Muscle of arm (tissue), 12 donors: ENCODE measurements around the gene GID8. TPM values are rescaled to one million over a fixed set of nuclear protein-coding genes. Genes with fewer than 3 reads are reported as not detected.

Experiments
- DNase-seq: peaks from one replicate; pipeline ENCODE4 v3.0.0-alpha.2; 2013
- polyA plus RNA-seq, 12 donors: library from polyadenylated mRNA; unstranded; fragments of 120-200 nt; gene quantifications; one replicate each; pipeline ENCODE4 v1.2.1, GENCODE V29; 2013; ENCODE audit not compliant: insufficient read length in 12 of 12

GID8 gene
- polyA plus RNA-seq, 12 donors: 19.3 to 42.9 (median 30.1) TPM; not detected in 1

- DNase-seq: no peak
Observed at GRCh38 chr20:62967628-62968351, 29.8 kb downstream of the GID8 start.

DNA sequence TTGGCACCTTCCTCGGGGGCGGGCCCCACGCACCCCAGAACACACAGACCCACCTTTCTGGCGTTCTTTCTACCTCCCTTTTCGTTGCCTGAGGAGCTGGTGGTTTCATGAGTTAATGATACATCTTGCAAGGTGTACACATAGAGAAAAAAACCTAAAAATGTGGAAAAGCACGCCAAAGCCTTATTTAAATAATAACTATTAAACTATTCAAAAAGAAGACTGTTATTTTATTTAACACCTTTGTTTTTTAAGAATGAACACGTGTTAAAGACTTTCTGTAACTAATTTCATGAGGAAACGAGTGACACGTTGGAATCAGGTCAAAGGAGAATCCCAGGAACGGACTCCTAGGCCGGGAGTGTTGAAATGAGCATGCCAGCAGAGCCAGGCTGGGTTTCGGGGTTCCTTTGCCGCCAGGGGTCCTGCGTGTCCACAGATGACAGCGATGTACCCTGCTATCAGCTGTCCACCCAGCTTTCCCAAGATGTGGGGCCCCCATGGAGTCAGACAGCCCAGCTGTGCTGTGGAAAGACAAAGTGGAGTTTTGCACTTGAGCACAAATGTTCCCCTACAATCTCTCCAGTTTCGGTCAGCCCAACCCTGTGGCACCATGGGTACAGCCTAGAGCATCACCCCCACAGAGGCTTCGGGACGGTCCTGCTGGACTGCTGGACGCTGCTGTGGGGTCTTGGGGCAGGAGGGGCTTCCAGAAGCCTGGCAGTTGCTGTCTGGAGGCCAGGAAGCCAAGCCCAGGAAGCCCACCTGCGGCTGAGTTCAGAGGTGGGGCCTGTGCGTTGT, 30.6 kb downstream of the GID8 start:
- no peak for DNase-seq

DNA sequence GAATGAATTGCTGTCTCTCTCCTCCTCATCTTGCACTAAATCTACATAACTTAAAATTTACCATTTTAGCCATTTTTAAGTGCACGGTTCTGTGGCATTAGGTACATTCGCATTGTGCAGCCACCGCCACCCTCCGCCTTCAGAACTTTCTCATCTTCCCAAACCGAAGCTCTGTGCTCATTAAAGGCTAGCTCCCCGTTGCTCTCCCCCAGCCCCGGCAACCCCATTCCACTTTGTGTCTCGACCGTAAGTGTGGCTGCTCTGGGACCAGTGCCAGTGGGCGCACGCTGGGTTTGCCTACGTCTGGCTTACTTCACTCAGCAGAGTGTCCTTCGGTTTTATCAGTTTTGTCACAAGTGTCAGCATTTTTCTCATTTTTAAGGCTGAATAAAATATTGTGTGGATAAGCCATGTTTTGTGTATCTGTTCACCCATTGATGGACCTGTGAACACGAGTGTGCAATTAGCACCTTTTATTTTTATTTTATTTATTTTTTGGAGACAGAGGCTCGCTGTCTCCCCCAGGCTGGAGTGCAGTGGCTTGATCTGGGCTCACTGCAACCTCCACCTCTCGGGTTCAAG, 31.3 kb downstream of the GID8 start:
- DNase-seq: no peak

- DNase-seq: no peak
Observed at GRCh38 chr20:62969939-62970306, 32.0 kb downstream of the GID8 start.

- DNase-seq: no peak
Observed at GRCh38 chr20:62970307-62971210, 32.6 kb downstream of the GID8 start.

GRCh38 chr20:62971211-62971949, 33.4 kb downstream of the GID8 start:
- DNase-seq: no peak

DNA sequence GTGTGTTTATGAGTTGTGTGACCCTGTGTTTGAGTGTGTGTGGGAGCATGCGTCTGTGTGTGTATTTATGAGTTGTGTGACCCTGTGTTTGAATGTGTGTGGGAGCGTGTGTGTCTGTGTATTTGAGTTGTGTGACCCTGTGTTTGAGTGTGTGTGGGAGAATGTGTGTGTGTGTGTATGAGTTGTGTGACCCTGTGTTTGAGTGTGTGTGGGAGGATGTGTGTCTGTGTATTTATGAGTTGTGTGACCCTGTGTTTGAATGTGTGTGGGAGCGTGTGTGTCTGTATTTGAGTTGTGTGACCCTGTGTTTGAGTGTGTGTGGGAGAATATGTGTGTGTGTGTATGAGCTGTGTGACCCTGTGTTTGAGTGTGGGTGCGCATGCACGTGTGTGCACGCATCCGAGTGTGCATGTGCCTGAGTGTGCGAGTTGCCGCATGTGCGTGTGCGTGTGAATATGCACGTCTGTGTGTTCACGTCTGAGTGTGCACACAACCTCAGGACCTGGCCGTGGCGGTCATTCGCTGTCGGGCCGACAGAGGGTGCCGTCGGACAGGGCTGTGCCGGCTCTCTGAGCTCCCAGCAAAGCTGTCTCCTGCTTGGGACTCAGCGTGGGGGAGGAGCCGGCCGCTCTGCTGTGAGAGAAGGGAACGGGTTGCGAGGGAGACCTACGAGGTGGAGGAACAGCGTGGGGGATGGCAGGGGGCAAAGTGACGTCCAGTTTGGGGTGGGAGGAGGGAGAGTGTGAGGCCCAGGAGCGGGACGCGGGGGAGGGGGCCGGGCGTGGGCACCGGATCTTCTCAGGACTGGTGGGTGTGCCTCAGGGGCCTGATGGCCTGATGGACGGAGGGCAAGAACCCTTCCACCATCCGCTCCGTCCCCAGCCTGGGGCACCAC, 34.2 kb downstream of the GID8 start:
- DNase-seq: peak; percentile 81

DNA sequence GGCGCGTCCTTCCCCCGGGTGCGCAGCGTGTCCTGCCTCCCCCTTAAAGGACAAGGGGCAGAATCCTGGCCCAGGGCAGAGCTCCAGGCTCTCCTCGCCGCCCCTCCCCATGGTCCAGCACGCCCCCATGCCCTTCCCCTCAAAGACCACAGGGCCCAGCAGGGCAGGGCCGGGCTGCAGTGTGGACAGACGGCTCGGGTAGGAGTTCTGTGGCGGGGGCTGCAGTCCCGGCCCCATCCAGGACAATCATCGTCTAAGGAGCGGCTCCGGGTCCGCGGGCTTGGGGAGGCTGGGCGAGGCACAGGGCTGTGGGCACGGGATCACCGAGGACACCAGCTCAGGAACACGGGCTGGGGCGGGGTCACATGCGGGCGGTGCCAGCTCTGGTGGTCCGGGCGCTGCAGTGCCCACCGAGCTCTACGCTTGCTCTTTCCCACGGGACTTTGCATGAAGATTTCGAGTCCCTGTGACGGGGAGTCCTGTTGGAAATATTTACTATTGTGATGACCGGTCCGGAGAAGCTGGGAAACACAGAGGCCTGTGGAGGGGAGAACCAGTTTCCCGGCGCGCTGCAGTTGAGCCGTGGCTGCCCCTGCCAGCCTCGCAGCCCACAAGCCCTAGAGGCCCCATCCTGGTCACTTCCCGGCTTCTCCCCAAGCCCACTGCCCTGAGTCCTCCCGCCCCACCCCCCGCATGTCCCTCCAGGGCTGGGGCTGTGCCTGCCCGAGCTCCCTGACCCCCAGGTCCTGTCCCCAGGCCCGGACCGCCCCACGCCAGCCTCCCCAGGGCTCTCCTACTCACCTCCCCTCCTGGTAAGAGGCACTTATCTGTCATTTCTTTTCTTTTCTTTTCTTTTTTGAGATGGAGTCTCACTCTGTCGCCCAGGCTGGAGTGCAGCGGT, 35.1 kb downstream of the GID8 start:
- no peak for DNase-seq

- DNase-seq: no peak
Observed at GRCh38 chr20:62975251-62975760, 37.4 kb downstream of the GID8 start.

- no peak for DNase-seq
Observed at GRCh38 chr20:62975812-62976508, 38.0 kb downstream of the GID8 start.

- no peak for DNase-seq
Observed at GRCh38 chr20:62976886-62977285, 38.9 kb downstream of the GID8 start.

- DNase-seq: no peak
Observed at GRCh38 chr20:62977613-62978560, 39.9 kb downstream of the GID8 start.

DNA sequence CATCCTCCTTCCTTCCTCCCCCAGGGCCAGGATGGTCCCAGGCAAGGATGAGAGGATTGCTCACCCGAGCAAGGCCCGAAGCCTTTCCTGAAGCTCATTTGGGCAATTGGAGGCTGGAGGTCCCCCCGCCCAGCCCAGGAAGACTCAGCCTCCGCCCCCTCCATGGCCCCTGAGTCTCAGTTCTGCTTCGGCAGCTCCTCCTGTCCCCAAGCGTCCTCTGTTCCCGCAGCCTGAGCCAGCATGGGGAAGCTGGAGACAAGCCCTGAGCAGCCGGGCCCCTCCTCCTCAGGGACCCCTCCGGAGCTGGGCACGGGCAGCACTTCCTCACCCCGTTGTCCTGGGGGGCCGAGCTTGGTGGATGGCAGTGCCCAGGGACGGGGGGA, 40.6 kb downstream of the GID8 start:
- no peak for DNase-seq

GRCh38 chr20:62979310-62979709, 41.4 kb downstream of the GID8 start:
- DNase-seq: no peak

- DNase-seq: no peak
Observed at GRCh38 chr20:62979876-62980373, 42.0 kb downstream of the GID8 start.

DNA sequence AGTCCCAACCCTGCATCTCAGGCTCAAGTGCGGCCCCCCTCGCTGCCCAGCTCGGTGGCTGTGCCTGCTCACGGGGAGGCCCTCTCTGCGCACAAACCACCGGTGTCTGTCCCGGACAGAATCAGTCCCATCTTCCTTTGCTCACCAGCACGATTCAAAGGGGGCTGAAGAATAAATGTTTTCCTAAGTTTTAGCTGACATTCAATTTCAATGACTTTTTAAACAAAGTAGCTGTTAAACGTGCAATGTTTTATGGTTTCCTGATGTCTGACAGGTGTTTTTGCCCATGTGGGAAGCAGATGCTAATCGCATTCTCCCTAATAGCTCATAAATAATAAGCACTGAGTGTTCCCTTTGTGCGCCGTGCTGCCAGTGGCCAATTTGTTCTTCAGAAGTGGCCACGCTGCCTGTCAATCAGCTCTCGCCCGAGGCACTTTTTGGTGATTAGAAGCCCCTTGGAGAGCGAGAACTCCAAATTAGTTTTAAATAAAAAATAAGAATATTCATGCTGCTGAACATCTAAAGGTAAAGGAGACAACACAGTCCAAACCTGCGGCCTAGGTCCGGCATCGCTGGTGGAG, 42.5 kb downstream of the GID8 start:
- no peak for DNase-seq
